Bone marrow (tissue), 2 donors: ENCODE results near the gene TNFRSF1B.

Source experiments
- DNase-seq, 2 donors: peaks; one replicate each; lab custom pipeline; 2025; lab: John Stamatoyannopoulos, UW

TNFRSF1B gene

DNA sequence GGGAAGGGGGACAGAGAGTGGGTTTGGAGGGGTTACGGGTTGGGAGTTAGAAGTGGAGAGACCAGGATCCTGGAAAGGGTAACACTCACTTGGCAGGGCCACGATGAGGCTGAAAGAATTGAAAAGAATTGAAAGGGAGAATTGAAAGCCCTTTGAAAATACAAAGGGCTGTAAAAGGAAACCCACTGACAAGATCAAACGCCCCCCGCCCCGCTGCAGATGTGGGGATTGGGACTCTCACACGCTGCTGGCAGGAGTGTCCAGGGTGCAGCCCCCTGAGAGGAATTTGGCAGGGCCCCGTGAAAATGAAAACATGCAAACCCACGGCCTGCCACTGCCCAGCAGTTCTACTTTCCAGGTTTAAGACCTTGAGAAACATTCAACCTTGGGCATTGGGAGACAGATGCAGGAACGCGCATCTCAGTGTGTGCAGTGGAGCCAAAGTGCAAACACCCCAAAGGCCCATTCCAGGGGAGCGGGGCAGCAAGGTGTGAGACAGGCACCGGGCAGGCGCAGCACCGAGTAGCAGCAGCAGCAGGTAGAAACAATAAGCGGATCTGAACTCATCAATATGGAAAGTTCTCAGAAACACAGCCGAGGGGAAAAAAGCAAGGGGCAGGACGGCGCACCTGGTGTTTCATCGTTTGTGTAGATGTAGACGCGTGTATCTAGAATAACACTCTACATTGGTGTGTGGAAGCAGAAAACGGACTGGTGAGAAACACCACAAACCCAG lies 8.3 kb upstream of the TNFRSF1B start:
- no peak for DNase-seq

DNA sequence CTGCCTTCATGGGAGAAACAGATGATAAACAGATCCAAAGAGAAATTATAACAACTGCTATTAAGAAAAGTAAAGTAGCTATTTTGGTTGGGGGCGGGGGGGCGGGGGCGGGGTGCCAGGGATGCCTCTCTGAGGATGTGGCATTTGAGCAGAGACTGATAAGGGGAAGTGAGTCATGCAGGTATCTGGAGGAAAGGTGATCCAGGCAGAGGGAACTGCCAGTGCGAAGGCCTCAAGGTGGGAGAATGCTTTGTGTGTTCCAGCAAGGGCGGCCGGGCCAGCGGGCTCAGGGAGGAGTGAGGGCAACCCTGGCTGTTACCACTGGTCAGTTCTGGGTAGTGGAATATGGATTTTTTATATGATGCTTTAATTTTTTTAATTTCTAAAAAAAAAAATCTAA lies 7.0 kb upstream of the TNFRSF1B start:
- no peak for DNase-seq

GRCh38 chr1:12161324-12161661 lies 5.5 kb upstream of the TNFRSF1B start:
- DNase-seq = no peak

- DNase-seq = peak; percentile 51 to 92
These were observed 4.9 kb upstream of the TNFRSF1B start for GRCh38 chr1:12161662-12162458.

DNA sequence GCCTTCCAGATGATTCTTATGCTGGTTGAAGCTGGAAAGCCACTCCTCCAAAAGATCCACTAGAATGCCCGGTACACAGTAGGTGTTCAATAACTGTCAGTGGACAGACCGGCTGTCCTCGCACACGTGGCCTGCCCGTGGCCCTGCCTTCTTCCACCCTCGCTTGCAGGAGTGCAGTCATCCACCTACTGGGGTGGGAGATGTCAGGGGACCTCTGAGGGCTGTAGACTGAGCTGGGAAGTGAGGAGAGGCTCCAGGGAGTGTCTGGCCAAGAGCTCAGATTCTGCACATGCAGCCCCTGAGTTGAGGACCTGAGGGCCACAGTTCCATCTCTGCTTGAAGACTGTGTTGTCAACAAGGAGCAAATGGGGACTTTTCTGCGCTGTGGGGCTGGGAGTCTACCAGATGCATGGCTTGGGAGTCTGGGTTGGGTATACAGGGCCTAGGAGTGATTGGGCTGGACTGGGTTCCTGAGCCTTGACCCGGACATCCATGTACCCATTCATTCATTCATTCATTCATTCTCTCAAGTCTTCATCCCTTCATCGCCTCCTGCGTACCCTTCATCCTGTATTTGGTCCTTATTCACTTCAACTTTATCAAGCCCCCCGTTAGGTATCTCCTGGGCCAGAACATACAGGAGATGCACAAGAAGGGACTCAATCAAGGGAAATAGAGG lies 4.2 kb upstream of the TNFRSF1B start:
- DNase-seq = no peak

DNA sequence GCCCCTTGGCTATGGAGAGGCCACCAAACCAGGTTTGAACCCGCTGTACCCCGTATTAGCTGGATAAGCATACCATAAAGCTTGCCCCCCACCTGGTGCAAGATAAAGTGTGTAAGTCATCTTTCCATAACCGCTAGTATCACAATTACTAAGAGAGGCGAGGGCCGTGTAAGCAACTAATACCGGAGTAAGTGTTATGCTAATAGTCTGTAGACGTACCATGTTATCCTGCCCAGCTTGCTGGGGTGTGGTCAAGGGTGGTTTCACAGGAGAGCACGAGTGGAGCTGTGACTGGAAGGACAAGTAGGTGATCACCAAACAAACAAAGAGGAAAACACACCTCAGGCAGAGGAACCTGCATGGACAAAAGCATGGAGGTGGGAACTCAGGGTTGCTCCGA lies 3.6 kb upstream of the TNFRSF1B start:
- no peak for DNase-seq

DNA sequence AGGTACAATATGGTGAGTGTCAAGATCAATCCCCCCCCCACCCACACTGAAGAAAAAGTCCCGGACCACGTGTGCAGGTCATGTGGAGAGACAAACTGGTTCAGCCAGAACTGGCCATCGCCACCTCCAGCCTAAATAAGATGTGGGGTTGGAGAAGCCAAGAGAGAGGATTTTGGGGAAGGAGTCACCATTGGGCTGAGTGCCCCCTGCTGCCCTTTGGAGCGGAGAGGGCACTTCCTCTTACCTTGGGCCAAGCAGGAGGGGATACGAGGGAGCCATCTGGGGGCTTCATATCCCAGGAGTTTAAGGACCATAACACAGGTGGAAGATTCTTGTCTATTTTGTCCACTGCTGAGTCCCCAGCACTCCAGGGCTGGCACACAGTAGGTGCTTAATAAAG lies 2.6 kb upstream of the TNFRSF1B start:
- no peak for DNase-seq

DNA sequence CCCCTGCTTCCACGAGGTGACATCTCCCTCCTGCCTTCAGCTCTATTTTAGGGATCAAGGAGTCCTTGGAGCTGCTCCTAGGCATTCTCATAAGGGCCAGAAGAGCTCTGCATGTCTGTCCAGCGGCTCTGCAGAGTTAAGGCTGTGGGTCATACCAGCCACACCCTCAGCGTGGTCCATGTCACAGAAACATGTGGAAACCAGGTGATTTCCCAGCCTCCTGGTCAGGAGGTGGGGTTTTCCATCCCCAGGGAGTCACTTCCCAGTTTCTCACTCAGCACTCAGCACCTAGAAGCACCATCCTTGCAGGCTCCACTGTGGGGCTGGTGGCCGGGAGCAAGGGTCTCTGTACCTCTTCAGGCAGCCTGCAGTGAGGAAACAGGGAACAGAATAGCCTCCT lies 1.4 kb upstream of the TNFRSF1B start:
- no peak for DNase-seq

GRCh38 chr1:12167493-12168429 lies 970 bp downstream of the TNFRSF1B start:
- DNase-seq = no peak

DNA sequence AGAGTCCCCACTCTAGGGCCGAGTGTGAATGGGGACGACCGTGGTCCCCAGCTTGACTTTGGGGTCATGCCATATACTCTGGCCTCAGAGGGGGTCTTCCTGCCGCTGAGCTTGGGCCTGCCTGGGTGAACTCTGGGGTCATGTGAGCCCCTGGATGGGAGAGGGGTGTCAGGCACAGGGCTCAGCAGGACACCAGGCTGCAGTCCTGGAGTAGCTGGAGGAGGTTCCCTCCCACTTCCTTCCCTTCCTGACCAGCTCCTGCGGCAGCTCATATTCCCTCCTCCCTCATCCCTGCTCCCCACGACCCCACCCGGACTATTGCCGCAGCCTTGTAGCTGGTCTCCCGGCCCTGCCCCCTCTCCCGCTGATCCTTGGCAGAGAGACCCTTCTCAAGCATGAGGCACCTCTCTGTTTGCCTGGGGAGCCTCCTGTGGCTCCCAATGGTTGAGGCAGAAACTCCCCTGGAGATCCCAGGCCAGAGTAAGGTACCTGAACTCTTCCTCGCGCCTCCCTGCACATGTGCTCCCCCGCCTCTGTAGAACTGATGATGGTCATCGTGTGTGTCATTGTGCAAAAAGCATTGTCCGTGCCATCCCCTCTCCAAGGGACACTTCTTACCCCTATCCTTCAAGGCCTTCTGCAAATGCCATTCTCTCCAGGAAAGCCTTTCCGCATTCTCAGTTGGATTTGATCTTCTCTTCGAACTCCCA lies 1.8 kb downstream of the TNFRSF1B start:
- DNase-seq = no peak

GRCh38 chr1:12169442-12170135 lies 2.8 kb downstream of the TNFRSF1B start:
- DNase-seq = no peak

DNA sequence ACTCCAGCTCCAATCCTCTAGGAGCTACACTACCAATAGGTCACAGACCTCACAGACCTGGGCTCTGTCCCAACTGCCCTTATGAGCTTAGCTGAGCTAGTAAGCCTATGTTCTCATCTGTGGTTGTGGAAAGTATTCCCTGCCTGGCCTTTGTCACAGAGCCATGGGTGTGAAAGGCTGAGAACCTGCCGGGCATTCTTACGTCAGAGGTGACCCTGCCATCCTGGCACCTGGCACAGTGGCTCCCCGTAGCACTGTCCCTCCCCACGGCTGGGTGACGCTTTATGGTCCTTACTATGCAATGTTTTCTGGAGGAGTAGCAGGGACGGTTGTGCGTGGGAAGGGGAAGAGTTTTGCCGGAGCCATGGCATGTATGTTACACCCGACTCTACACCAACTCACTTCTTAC lies 3.5 kb downstream of the TNFRSF1B start:
- DNase-seq = no peak

GRCh38 chr1:12171206-12172041 lies 4.6 kb downstream of the TNFRSF1B start:
- no peak for DNase-seq

DNA sequence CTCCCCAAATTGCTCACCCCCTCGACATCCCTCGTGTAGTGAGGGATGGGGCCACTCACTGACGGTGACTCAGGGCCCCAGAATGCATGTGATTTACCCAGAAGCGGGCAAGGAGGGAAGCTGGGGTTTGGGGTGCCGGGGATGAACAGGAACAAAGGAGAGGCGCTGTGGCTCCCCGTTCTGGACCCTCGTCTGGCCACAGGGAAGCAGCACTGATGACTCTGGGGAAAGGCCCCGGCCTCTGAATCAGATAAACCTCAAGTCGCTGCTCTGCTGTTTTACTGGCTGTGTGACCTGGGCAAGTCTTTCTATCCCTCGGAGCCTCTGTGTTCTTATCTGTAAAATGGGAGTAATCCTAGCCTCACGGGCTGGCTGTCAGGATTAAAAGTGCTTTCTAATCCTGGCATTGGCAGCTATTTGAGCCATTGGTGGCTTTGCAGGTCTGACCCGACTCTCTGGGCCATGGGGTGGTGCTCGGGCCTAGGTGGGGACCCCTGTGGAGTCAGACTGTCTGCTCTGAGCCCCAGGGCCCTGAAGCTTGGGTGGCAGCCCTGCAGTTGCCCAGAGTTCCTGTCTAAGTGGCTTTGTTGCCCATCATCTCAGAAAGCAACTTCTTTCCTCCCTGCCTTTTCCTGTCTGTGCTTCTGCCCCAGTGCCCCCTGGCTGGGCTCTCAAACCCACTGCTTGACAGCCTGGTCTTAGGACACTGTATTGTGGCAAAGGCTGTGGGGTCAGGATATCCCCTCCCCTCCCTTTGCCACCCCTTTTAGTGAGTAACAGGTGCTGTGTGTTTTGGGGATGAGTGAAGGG lies 5.5 kb downstream of the TNFRSF1B start:
- DNase-seq = peak in 1 of 2 donors; percentile 13

GRCh38 chr1:12173041-12173509 lies 6.3 kb downstream of the TNFRSF1B start:
- no peak for DNase-seq

GRCh38 chr1:12173631-12174121 lies 6.9 kb downstream of the TNFRSF1B start:
- DNase-seq = peak; percentile 57 to 87

GRCh38 chr1:12174924-12175810 lies 8.4 kb downstream of the TNFRSF1B start:
- no peak for DNase-seq
